Measurements from ENCODE around the gene FILIP1.

DNA sequence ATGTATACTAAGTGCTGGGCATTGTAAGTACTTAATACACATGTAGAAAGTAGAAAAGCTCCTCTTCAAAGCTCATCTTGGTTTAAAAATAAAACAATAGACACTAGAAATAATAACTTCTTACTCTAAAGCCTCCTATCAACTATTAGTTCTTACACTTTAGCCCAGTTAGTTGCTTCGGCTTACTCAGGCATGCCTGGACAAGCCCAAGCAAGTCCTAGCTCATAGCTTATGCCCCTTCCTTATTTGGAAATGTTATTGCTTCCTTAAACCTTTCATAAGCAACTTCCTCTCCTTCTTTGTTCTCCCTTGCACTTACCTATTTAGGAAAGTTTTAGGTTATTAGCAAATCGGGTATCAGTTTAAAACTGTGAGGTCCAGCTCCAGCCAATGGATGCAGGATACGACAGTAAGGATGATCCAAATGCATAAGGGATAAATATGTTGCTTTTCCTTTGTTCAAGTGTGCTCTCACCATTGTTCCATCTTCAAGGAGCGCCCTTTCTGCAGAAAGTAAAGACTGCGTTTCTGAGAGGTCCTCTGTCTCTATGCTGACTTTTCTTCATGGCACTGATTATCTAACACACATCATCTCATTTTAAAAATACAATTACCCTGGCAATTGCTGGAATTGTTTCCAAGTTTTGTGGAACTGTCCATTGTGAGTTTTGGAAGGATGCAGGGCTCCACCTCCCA, 221.3 kb downstream of the FILIP1 start:
- TF ChIP-seq, protein P1, sequence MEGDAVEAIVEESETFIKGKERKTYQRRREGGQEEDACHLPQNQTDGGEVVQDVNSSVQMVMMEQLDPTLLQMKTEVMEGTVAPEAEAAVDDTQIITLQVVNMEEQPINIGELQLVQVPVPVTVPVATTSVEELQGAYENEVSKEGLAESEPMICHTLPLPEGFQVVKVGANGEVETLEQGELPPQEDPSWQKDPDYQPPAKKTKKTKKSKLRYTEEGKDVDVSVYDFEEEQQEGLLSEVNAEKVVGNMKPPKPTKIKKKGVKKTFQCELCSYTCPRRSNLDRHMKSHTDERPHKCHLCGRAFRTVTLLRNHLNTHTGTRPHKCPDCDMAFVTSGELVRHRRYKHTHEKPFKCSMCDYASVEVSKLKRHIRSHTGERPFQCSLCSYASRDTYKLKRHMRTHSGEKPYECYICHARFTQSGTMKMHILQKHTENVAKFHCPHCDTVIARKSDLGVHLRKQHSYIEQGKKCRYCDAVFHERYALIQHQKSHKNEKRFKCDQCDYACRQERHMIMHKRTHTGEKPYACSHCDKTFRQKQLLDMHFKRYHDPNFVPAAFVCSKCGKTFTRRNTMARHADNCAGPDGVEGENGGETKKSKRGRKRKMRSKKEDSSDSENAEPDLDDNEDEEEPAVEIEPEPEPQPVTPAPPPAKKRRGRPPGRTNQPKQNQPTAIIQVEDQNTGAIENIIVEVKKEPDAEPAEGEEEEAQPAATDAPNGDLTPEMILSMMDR (conservative IDR thresholded peaks at IDR 0.05 in 1 of 2, IDR thresholded peaks at IDR 0.05 in 1 of 2; ENCODE audit: low read depth in 1 of 2, low read length in 2 of 2), result no peak
- TF ChIP-seq EZH2 (IDR thresholded peaks at IDR 0.05; ENCODE audit: low read length, missing control alignments), result no peak

Measured in fibroblast of lung (primary cell).